LNCAP (cell line): Measurements from ENCODE around the gene SRP54.

Experiments
- TF ChIP-seq, protein P1 (sequence below): fragments of 450-650 bp; IDR thresholded peaks from 2 replicates; pipeline ENCODE4 v1.5.1; 2017; ENCODE audit warnings: mild to moderate bottlenecking

The SRP54 gene

DNA sequence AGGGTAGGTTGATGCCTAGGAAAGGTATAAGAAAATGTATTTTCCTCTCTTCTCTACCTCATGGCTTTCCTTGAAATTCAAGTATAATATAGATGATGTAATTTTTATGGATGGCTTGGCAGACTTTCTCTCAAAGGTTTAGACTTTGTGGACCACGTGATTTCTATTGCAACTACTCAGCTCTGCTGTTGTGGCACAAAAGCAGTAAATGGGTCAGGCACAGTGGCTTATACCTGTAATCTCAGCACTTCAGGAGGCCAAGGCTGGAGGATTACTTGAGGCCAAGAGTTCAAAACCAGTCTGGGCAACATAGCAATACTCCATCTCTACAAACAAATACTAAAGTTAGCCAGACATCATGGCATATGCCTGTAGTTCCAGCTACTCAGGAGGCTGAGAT lies 22.0 kb downstream of the SRP54 start:
- TF ChIP-seq, protein P1, sequence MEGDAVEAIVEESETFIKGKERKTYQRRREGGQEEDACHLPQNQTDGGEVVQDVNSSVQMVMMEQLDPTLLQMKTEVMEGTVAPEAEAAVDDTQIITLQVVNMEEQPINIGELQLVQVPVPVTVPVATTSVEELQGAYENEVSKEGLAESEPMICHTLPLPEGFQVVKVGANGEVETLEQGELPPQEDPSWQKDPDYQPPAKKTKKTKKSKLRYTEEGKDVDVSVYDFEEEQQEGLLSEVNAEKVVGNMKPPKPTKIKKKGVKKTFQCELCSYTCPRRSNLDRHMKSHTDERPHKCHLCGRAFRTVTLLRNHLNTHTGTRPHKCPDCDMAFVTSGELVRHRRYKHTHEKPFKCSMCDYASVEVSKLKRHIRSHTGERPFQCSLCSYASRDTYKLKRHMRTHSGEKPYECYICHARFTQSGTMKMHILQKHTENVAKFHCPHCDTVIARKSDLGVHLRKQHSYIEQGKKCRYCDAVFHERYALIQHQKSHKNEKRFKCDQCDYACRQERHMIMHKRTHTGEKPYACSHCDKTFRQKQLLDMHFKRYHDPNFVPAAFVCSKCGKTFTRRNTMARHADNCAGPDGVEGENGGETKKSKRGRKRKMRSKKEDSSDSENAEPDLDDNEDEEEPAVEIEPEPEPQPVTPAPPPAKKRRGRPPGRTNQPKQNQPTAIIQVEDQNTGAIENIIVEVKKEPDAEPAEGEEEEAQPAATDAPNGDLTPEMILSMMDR: no peak

DNA sequence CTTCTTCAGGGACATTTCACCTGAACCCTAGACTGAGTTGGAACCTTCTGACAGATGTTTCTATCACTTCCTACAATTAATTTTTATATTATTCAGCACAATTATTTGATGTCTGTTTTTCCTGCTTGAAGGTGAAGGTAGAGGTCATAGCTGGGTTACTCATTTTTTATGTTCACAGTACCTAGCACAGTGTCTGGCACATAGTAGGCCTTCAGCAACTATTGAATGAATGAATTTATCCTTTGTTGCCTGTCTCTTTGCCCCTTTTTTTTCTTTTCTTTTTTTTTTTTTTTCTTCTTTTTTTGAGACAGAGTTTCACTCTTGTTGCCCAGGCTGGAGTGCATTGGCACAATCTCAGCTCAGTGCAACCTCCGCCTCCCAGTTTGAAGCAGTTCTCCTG lies 33.8 kb downstream of the SRP54 start:
- TF ChIP-seq, protein P1: no peak

DNA sequence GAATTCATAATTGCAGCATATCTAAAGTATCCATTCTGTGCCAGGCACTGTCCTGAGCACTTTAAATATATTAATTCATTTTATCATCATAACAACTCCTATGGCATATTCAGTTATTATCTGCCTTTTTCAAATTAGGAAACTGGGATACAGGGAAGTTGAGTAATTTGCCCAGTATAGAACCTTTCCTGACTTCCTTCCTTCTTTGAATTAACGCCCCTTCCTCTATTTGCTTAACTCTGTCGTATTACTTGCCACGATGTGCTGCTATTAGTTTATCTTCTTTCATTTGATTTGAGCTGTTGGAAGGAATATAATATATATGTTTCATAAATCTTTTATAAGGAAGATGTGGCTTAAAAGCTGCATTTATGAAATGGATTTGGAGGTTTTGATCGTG lies 37.9 kb downstream of the SRP54 start:
- TF ChIP-seq, protein P1: no peak

DNA sequence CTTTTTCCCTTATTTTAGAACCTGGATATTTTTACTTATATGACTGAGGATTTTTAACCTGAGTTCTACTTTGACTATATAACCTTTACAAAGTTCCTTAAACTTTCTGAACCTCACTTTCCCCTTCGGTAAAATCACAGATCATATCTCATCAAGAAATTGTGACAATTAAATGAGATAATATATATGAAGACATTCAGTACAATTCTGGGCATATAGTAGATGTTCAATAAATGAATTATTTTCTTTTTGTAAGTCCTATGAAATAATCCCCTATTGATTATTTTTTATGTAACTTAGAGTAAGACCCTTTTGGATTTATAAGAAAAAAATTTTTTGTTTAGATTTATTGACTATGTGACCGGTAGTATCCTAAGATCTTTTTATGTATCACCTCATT lies 45.6 kb downstream of the SRP54 start:
- TF ChIP-seq, protein P1: no peak

DNA sequence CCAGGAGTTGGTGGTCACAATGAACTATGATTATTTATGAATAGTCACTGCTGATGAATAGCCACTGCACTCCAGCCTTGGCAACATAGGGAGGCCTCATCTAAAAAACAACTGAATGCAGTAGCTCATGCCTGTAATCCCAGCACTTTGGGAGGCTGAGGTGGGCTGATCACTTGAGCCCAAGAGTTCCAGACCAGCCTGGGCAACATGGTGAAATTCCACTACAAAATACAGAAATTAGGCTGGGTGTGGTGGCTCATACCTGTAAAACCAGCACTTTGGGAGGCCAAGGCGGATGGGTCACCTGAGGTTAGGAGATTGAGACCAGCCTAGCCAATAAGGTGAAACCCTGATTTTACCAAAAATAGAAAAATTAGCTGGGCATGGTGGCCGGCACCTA lies 49.8 kb downstream of the SRP54 start:
- TF ChIP-seq, protein P1: no peak

DNA sequence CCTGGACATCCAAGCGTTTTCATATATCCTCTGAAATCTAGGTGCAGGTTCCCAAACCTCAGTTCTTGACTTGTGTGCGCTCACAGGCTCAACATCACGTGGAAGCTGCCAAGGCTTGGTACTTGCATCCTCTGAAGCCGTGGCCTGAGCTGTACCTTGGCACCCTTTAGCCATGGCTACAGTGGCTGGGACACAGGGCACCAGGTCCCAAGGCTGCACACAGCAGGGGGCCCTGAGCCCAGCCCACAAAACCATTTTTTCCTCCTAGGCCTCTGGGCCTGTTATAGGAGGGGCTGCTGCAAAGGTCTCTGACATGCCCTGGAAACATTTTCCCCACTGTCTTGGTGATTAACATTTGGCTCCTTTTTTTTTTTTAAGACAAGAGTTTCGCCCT lies 51.6 kb downstream of the SRP54 start:
- TF ChIP-seq, protein P1: no peak

DNA sequence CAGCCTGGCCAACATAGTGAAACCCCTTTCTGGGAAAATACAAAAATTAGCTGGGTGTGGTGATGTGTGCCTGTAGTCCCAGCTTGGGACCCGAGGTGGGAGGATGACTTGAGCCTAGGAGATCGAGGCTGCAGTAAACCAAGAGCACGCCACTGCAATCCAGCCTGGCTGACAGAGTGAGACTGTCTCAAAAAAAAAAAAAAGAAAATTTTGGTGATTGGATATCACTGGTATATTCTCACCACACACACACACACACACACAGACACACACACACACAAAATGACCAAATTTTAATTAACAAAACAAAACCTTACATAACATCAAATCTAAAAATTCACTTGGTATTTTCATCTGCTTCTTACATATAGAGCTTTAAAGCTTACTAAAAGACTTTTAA lies 59.8 kb downstream of the SRP54 start:
- TF ChIP-seq, protein P1: no peak

DNA sequence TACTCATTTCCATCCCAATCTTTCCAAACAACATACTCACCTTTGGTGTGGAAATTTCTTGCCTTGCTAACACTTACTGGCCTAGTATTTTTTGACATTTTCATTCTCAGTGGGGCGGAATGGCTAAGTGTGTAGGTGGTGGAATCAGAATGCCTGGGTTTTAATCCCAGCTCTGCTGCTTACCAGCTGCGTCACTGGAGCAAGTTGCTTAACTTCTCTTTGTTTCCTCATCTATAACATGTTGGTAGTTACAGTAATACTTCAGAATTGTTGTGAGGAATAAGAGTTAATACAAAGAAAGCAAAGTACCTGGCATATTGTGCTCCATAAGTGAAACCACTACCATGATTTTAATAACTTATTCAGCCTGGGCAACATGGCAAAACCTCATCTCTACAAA lies 60.3 kb downstream of the SRP54 start:
- TF ChIP-seq, protein P1: no peak
